K562 (cell line): ENCODE results near the gene TBXAS1. TPM values are rescaled to one million over a fixed set of nuclear protein-coding genes. Genes with fewer than 3 reads are reported as not detected.

Experiments
- ATAC-seq: fragments of 200-7000 bp; cut with Tn5 transposase; 3 replicates; pipeline ENCODE4 v1.9.1; 2020; ENCODE audit warnings: moderate library complexity
- BruUV-seq: library from RNA; stranded (reverse); fragments of 400-500 nt; replicated peaks from 2 replicates; lab custom pipeline; 2021; lab: Mats Ljungman, UMichigan
- CTCF ChIA-PET: fragments of 300-600 bp; formaldehyde crosslinking; extraction: SDS; loops from one replicate; lab custom pipeline; 2021; ENCODE audit warnings: low intra/inter-chr PET ratio; lab: Yijun Ruan, JAX
- POLR2A ChIA-PET: fragments of 300-600, 350-650 bp; sonication (Branson Sonifier 250); formaldehyde crosslinking; extraction: SDS; loops from one replicate; lab custom pipeline; 2021; ENCODE audit warnings: antibody characterized with exemption, inconsistent platforms; lab: Yijun Ruan, JAX
- DNase-seq, 4 experiments: peaks; one replicate each; pipeline versions ENCODE4 v3.0.0 to v3.0.0-alpha.2; 2011 to 2018; ENCODE audit warnings: low spot score in 3 of 4, mixed read lengths in 3 of 4; ENCODE audit errors: extremely low read depth in 1 of 4
- FAIRE-seq: peaks from 2 replicates; lab custom pipeline; 2011; peaks lifted over from hg19 to GRCh38; lab: Jason Lieb, UNC
- H2AFZ ChIP-seq: 2 replicates; pipeline ENCODE4 v1.6.0; 2011; ENCODE audit warnings: low read depth, low read length, control low read depth, inconsistent platforms
- H3K27ac ChIP-seq: fragments of 200-600 bp; 3 replicates; pipeline ENCODE4 v1.8.0; 2011; ENCODE audit warnings: low read depth, mild to moderate bottlenecking, control low read depth, inconsistent platforms, low read length, moderate library complexity, mixed read lengths; ENCODE audit errors: extremely low read depth
- H3K27me3 ChIP-seq, 2 experiments: fragments of 300-600 bp in 1 of 2; 2 replicates in 1 of 2; 3 replicates in 1 of 2; pipeline versions ENCODE4 v1.6.0 to v1.8.0; 2011; ENCODE audit warnings: inconsistent platforms in 2 of 2, low read length in 2 of 2, mild to moderate bottlenecking in 1 of 2, mixed read lengths in 1 of 2, moderate library complexity in 1 of 2; ENCODE audit not compliant: control insufficient read depth in 2 of 2, insufficient read depth in 2 of 2
- H3K36me3 ChIP-seq: fragments of 300-600 bp; 3 replicates; pipeline ENCODE4 v1.8.0; 2011; ENCODE audit warnings: mild to moderate bottlenecking, low read length, inconsistent platforms; ENCODE audit not compliant: control insufficient read depth, insufficient read depth
- H3K4me1 ChIP-seq, 2 experiments: fragments of 200-600 bp in 1 of 2; replicated peaks in 1 of 2; 2 replicates in 1 of 2; 3 replicates in 1 of 2; pipeline versions ENCODE4 v1.5.1 to v1.8.0; 2011; ENCODE audit warnings: inconsistent platforms in 2 of 2, low read length in 2 of 2, mild to moderate bottlenecking in 1 of 2, mixed read lengths in 1 of 2, moderate library complexity in 1 of 2; ENCODE audit not compliant: control insufficient read depth in 2 of 2, insufficient read depth in 2 of 2
- H3K4me2 ChIP-seq: 2 replicates; pipeline ENCODE4 v1.6.1; 2011; ENCODE audit warnings: low read length, control low read depth, inconsistent platforms, mixed read lengths; ENCODE audit not compliant: insufficient read depth
- H3K4me3 ChIP-seq: fragments of 200-600 bp; sonication (generic), shearing (Covaris generic); 2 replicates; pipeline ENCODE4 v1.5.1; 2016; ENCODE audit warnings: control low read depth, inconsistent platforms
- H3K79me2 ChIP-seq: fragments of 200-600 bp; 3 replicates; pipeline ENCODE4 v1.8.0; 2011; ENCODE audit warnings: low read length, inconsistent platforms; ENCODE audit not compliant: control insufficient read depth, insufficient read depth
- H3K9ac ChIP-seq, 2 experiments: 2 replicates each; pipeline versions ENCODE4 v1.6.0 to v1.6.1; 2011; ENCODE audit warnings: low read depth in 2 of 2, low read length in 2 of 2, control low read depth in 1 of 2, inconsistent platforms in 1 of 2, mild to moderate bottlenecking in 1 of 2, mixed read lengths in 1 of 2; ENCODE audit not compliant: insufficient read depth in 1 of 2
- H3K9me1 ChIP-seq: one replicate; pipeline ENCODE4 v1.6.0; 2011; ENCODE audit warnings: inconsistent platforms, mild to moderate bottlenecking, low read length, moderate library complexity; ENCODE audit not compliant: control insufficient read depth, insufficient read depth
- H3K9me3 ChIP-seq: replicated peaks from 2 replicates; pipeline ENCODE4 v1.5.1; 2011; ENCODE audit warnings: low read depth, low read length, inconsistent platforms; ENCODE audit not compliant: control insufficient read depth, insufficient read depth
- H4K20me1 ChIP-seq: replicated peaks from 2 replicates; pipeline ENCODE4 v1.6.1; 2011; ENCODE audit warnings: low read length, inconsistent platforms, mixed read lengths; ENCODE audit not compliant: control insufficient read depth, insufficient read depth
- ATF1 ChIP-seq, 2 experiments: fragments of 450-650 bp in 1 of 2; IDR thresholded peaks; 2 replicates each; pipeline ENCODE4 v1.6.1; 2016; ENCODE audit warnings: missing compliant biosample characterization in 1 of 2, missing genetic modification characterization in 1 of 2
- FOXA3 ChIP-seq, 2 experiments: fragments of 450-650 bp in 1 of 2; sonication (generic) in 1 of 2; formaldehyde crosslinking; IDR thresholded peaks in 1 of 2; conservative IDR thresholded peaks in 1 of 2; 2 replicates each; pipeline versions ENCODE4 v1.4.0 to v1.8.0; 2020 to 2022; ENCODE audit warnings: mild to moderate bottlenecking in 2 of 2, missing genetic modification reagents in 1 of 2
- HNRNPLL ChIP-seq: fragments of 200-400 bp; formaldehyde crosslinking; IDR thresholded peaks from 2 replicates; pipeline ENCODE4 v1.6.1; 2017; ENCODE audit warnings: low read length, low read depth, mild to moderate bottlenecking; ENCODE audit not compliant: poor library complexity, severe bottlenecking
- HSF4 ChIP-seq: fragments of 250-450 bp; sonication (Bioruptor Pico); IDR thresholded peaks from 2 replicates; pipeline ENCODE4 v2.1.2; 2022; ENCODE audit warnings: mild to moderate bottlenecking, moderate library complexity, borderline replicate concordance
- JUN ChIP-seq, 2 experiments: sonication (generic) in 1 of 2; formaldehyde crosslinking in 1 of 2; IDR thresholded peaks; 2 replicates each; pipeline versions ENCODE4 v1.6.1 to v1.8.0; 2012 to 2022; ENCODE audit warnings: borderline replicate concordance in 2 of 2, mild to moderate bottlenecking in 2 of 2, improper control_type of control experiment in 1 of 2, low read depth in 1 of 2, low read length in 1 of 2, missing genetic modification reagents in 1 of 2
- NFRKB ChIP-seq: fragments of 450-650 bp; IDR thresholded peaks from 2 replicates; pipeline ENCODE4 v1.6.1; 2016; ENCODE audit warnings: low read depth
- NRF1 ChIP-seq, 2 experiments: fragments of 450-650 bp; IDR thresholded peaks in 1 of 2; conservative IDR thresholded peaks in 1 of 2; 2 replicates each; pipeline ENCODE4 v1.6.1; 2014; ENCODE audit warnings: mild to moderate bottlenecking in 2 of 2
- RNF2 ChIP-seq: sonication (generic); IDR thresholded peaks from 2 replicates; pipeline ENCODE4 v1.6.1; 2016
- ZNF143 ChIP-seq: sonication (generic); formaldehyde crosslinking; IDR thresholded peaks from 2 replicates; pipeline ENCODE4 v1.9.0; 2022; ENCODE audit warnings: mild to moderate bottlenecking, missing genetic modification reagents
- ZNF282 ChIP-seq: sonication (generic); formaldehyde crosslinking; IDR thresholded peaks from 2 replicates; pipeline ENCODE4 v1.8.1; 2023; ENCODE audit warnings: missing genetic modification reagents
- ZNF347 ChIP-seq: fragments of 450-650 bp; formaldehyde crosslinking; IDR thresholded peaks from 2 replicates; pipeline ENCODE4 v1.4.0; 2020; ENCODE audit warnings: low read depth, mild to moderate bottlenecking, moderate library complexity
- ZNF79 ChIP-seq: fragments of 250-450 bp; sonication (Bioruptor Pico); IDR thresholded peaks from 2 replicates; pipeline ENCODE4 v1.4.0; 2020; ENCODE audit warnings: low read depth, mild to moderate bottlenecking, moderate library complexity
- WGBS: fragments of 100-300 bp; shearing (Covaris generic); methylation state at CpG from one replicate; pipeline ENCODE4 v1.1.6; 2016; ENCODE audit warnings: low coverage, mixed read lengths; ENCODE audit not compliant: insufficient coverage; ENCODE audit errors: missing lambda C conversion rate; 5-methylcytosine and 5-hydroxymethylcytosine counted together
- in situ Hi-C: fragments of 300-500 bp; cut with MboI; formaldehyde crosslinking; loops from 4 replicates; pipeline ENCODE4 v1.15.0; 2018; ENCODE audit warnings: inconsistent platforms, mixed read lengths
- intact Hi-C: fragments of 100-400 bp; cut with micrococcal nuclease; formaldehyde crosslinking; loops from 2 replicates; pipeline ENCODE4 v1.14.2; 2022
- polyA plus RNA-seq, 8 experiments: library from polyadenylated mRNA; depleted of rRNA in 4 of 8; stranded (reverse) in 5 of 8; unstranded in 3 of 8; fragments of >200 nt; fragmentation: Nextera tagmentation in 2 of 8; fragmentation: Illumina TruSeq in 1 of 8; extraction: Ambion mirVana in 2 of 8; extraction: Trizol in 1 of 8; gene quantifications; 2 replicates each; pipeline versions ENCODE4 v1.2.1 to v1.2.3, GENCODE V29; 2011 to 2014; ENCODE audit warnings: inconsistent platforms in 1 of 8, missing spikeins in 1 of 8
- total RNA-seq, 7 experiments: library from RNA; depleted of rRNA in 6 of 7; stranded (reverse); fragments of >200 nt in 6 of 7; fragmentation: Illumina TruSeq in 2 of 7; extraction: Trizol in 2 of 7; gene quantifications; 2 replicates each; pipeline versions ENCODE4 v1.2.1 to v1.2.3, GENCODE V29; 2011 to 2021; ENCODE audit warnings: low replicate concordance in 1 of 7
- TF ChIP-seq, protein P1 (sequence below): sonication (generic); formaldehyde crosslinking; IDR thresholded peaks from 2 replicates; pipeline ENCODE4 v1.8.1; 2022; ENCODE audit warnings: missing genetic modification reagents
- TF ChIP-seq, protein P2 (sequence below): sonication (generic); formaldehyde crosslinking; IDR thresholded peaks from 2 replicates; pipeline ENCODE4 v1.8.0; 2022; ENCODE audit warnings: mild to moderate bottlenecking, low read depth, missing genetic modification reagents
- TF ChIP-seq, protein P3 (sequence below): fragments of 450-650 bp; formaldehyde crosslinking; IDR thresholded peaks from 2 replicates; pipeline ENCODE4 v1.4.0; 2020; ENCODE audit warnings: mild to moderate bottlenecking, mixed read lengths

Gene TBXAS1
- total and polyA plus RNA-seq, 9 of the 15 experiments (the other 6 are each of a cell fraction or from before 2014, with no cell fraction given) = 1.1 to 8.3 (median 1.9) TPM

DNA sequence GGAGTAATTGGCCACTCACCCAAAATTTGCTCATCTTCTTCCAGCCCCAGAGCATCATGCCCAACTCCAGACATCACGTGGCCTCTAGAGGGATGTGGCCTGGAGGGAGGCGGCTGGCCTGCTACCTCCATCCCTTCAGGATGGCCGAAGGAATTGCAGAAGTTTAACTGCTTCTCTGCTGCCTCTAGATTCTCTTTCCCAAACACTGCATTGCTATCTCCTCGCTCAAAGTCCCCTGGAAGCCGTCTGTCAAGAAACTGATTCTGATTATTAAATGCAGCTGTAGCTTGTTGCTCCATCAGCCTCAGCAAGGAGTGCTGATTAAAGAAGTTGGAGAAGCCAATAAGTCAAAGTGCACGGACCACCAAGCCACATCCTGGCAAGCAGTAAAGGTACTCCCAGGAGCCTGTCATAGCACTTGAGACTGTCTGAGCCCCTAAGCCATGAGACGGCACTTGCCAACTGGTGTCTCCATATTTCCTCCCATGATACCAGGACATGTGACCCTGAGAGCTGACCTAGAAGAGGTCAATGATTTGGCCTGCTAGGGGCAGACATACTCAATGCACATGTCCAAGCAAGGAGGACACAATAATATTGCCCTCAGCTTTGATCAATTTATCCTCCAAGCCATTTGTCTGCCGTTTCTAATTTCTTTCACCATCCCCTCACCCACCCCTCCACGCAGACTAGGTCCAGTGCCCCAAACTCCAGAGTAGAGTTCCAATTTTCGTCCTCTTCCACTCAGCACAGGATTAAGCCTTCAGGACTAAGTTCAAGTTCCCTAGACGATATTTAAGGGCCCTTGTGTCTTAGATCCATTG, 84.2 kb downstream of the TBXAS1 start (continued):
- no peak for TF ChIP-seq JUN (IDR thresholded peaks at IDR 0.05; ENCODE audit: borderline replicate concordance, low read depth, low read length)
- TF ChIP-seq JUN (CRISPR knock-in tag; IDR thresholded peaks at IDR 0.05; ENCODE audit: borderline replicate concordance) = 0 out of 2 replicates have a peak, but pooled peaks have one; percentile 66
- TF ChIP-seq, protein P1, sequence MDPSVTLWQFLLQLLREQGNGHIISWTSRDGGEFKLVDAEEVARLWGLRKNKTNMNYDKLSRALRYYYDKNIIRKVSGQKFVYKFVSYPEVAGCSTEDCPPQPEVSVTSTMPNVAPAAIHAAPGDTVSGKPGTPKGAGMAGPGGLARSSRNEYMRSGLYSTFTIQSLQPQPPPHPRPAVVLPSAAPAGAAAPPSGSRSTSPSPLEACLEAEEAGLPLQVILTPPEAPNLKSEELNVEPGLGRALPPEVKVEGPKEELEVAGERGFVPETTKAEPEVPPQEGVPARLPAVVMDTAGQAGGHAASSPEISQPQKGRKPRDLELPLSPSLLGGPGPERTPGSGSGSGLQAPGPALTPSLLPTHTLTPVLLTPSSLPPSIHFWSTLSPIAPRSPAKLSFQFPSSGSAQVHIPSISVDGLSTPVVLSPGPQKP (CRISPR knock-in tag) = 0 out of 2 replicates have a peak, but pooled peaks have one; percentile 50
- TF ChIP-seq NRF1 (conservative IDR thresholded peaks at IDR 0.05 in 1 of 2, IDR thresholded peaks at IDR 0.05 in 1 of 2) = no peak
- TF ChIP-seq, protein P2, sequence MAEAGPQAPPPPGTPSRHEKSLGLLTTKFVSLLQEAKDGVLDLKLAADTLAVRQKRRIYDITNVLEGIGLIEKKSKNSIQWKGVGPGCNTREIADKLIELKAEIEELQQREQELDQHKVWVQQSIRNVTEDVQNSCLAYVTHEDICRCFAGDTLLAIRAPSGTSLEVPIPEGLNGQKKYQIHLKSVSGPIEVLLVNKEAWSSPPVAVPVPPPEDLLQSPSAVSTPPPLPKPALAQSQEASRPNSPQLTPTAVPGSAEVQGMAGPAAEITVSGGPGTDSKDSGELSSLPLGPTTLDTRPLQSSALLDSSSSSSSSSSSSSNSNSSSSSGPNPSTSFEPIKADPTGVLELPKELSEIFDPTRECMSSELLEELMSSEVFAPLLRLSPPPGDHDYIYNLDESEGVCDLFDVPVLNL = no peak

GRCh38 chr7:139913845-139914135, 84.7 kb downstream of the TBXAS1 start:
- Histone ChIP-seq H3K9me3 (peaks cover 19% of the 10 kb centered on the region), H2AFZ (peak overlapping the region; percentile 71), H3K9me1 (peaks cover 5% of the 10 kb centered on the region), H3K36me3 (peaks cover 12% of the 10 kb centered on the region; the same call in 1 of the 3 replicates), H3K4me3 (no peak overlapping the region), H3K79me2 (no peaks in the 10 kb centered on the region; the same call in 2 of the 3 replicates), H3K4me2 (no peak overlapping the region), H3K9ac (peak overlapping the region; percentile 18 to 42; a peak in 2 of 4 replicates), H4K20me1 (no peaks in the 10 kb centered on the region), H3K4me1 (peaks cover 28 to 67% of the 10 kb centered on the region in 2 experiments), H3K27me3 (no peaks in the 10 kb centered on the region), H3K27ac (peak overlapping the region; percentile 85)
- intact Hi-C loops (loop anchor here (2.0 kb wide), 1 partner anchor 71 kb away; no protein-coding TSS in a partner anchor), in situ Hi-C loops (no loop called here)
- DNase-seq = no peak
- ATAC-seq = no peak
- no TSS peak for BruUV-seq
- CTCF ChIA-PET = no interaction called here
- 41% methylated on average over 4 of the region's 4 CpGs for WGBS
- POLR2A ChIA-PET = interaction anchor here (0.6 to 1.6 kb wide), 3 partner anchors 30 to 46 kb away, joined by 3 read pairs; no protein-coding TSS in a partner anchor
- no peak for FAIRE-seq
- TF ChIP-seq FOXA3 (CRISPR knock-in tag; conservative IDR thresholded peaks at IDR 0.05 in 1 of 2, IDR thresholded peaks at IDR 0.05 in 1 of 2) = peak in 1 of 2 experiments; percentile 11; a peak in 1 of 4 replicates
- 0 out of 2 replicates have a peak, but pooled peaks have one; percentile 15 for TF ChIP-seq ZNF143 (CRISPR knock-in tag)
- TF ChIP-seq, protein P3, sequence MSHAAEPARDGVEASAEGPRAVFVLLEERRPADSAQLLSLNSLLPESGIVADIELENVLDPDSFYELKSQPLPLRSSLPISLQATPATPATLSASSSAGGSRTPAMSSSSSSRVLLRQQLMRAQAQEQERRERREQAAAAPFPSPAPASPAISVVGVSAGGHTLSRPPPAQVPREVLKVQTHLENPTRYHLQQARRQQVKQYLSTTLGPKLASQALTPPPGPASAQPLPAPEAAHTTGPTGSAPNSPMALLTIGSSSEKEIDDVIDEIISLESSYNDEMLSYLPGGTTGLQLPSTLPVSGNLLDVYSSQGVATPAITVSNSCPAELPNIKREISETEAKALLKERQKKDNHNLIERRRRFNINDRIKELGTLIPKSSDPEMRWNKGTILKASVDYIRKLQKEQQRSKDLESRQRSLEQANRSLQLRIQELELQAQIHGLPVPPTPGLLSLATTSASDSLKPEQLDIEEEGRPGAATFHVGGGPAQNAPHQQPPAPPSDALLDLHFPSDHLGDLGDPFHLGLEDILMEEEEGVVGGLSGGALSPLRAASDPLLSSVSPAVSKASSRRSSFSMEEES = no peak
- TF ChIP-seq NFRKB = peak; percentile 1; the same call in 1 of the 2 replicates
- TF ChIP-seq ZNF282 (CRISPR knock-in tag) = 0 out of 2 replicates have a peak, but pooled peaks have one; percentile 41
- no peak for TF ChIP-seq ZNF347 (CRISPR knock-in tag)
- TF ChIP-seq HNRNPLL = no peak
- TF ChIP-seq ZNF79 (CRISPR knock-in tag) = no peak
- no peak for TF ChIP-seq ATF1 (CRISPR knock-in tag; IDR thresholded peaks at IDR 0.05)
- TF ChIP-seq ATF1 (tag; IDR thresholded peaks at IDR 0.05) = 0 out of 2 replicates have a peak, but pooled peaks have one; percentile 32
- 0 out of 2 replicates have a peak, but pooled peaks have one; percentile 55 for TF ChIP-seq HSF4 (CRISPR knock-in tag)
- TF ChIP-seq RNF2 = no peak
